ENCODE results near the gene STAC3.
A peak's percentile ranks its signal among the peaks of the same experiment; 100 is the strongest.

The STAC3 gene

DNA sequence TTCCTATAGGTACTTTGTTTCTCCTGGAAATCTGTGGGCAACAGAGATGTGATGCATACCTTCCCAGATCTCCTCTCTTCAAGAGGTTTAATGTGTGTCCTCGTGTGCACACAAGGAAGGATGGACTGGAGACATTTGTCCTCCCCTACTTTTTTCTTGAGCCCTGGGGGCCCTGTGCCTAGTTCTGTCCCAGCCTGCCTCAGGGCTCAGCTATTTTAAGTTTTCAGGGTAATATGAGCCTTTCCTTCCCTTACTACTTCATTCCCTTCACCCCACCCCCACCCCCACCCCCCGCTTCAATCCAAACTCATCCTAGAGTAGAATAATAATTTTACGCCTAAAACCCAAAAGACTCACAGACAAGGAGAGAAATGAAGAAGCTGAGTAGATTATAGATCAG, 446 bp downstream of the STAC3 start:
- CTCF ChIA-PET: interaction anchor here (0.7 to 3.3 kb wide), 8 partner anchors 11 to 202 kb away, joined by 3 to 19 read pairs (median 3); no protein-coding TSS in a partner anchor
- Histone ChIP-seq H3K4me1 (ENCODE audit: control insufficient read depth, insufficient read depth, low read length) (0 out of 2 replicates have a peak, but pooled peaks cover 4% of the 10 kb centered on the region), H3K36me3 (ENCODE audit: control insufficient read depth in 2 of 2, insufficient read depth in 1 of 2, low read length in 2 of 2) (peaks cover 0 to 14% of the 10 kb centered on the region in 2 experiments; a peak in 2 of 3 replicates), H3K9me3 (ENCODE audit: control insufficient read depth, insufficient read depth, low read depth, low read length) (no peaks in the 10 kb centered on the region), H3K4me3 (ENCODE audit: low read depth, low read length) (no peak overlapping the region), H3K27ac (ENCODE audit: extremely low read depth, low read depth, low read length) (no peak overlapping the region)
- POLR2A ChIA-PET: interaction anchor here (0.6 kb wide), 1 partner anchor 15 kb away, joined by 3 read pairs; no protein-coding TSS in a partner anchor
- TF ChIP-seq ZFP41 (tag by site-specific recombination; IDR thresholded peaks at IDR 0.05; ENCODE audit: borderline replicate concordance) (no peak), ZIC2 (tag by site-specific recombination; IDR thresholded peaks at IDR 0.05) (no peak), ZNF157 (tag by site-specific recombination; IDR thresholded peaks at IDR 0.05) (no peak), ZNF76 (tag by site-specific recombination; IDR thresholded peaks at IDR 0.05; ENCODE audit: borderline replicate concordance, low read depth) (no peak), GFI1B (tag by site-specific recombination; IDR thresholded peaks at IDR 0.05) (no peak), KLF8 (tag by site-specific recombination; IDR thresholded peaks at IDR 0.05) (no peak), SP7 (tag by site-specific recombination; IDR thresholded peaks at IDR 0.05) (no peak), ZNF302 (tag by site-specific recombination; IDR thresholded peaks at IDR 0.05; ENCODE audit: low read depth) (no peak), HOXC10 (CRISPR knock-in tag; IDR thresholded peaks at IDR 0.05) (no peak), ZNF214 (tag by site-specific recombination; IDR thresholded peaks at IDR 0.05; ENCODE audit: borderline replicate concordance) (no peak), ZSCAN30 (tag by site-specific recombination; IDR thresholded peaks at IDR 0.05) (no peak), ZNF677 (tag by site-specific recombination; IDR thresholded peaks at IDR 0.05) (no peak), SETDB1 (IDR thresholded peaks at IDR 0.05; ENCODE audit: insufficient read length, low read length) (no peak), ZNF610 (tag by site-specific recombination; IDR thresholded peaks at IDR 0.05; ENCODE audit: borderline replicate concordance) (no peak), ZNF585B (tag by site-specific recombination; IDR thresholded peaks at IDR 0.05) (no peak)
- TF ChIP-seq, protein P1, sequence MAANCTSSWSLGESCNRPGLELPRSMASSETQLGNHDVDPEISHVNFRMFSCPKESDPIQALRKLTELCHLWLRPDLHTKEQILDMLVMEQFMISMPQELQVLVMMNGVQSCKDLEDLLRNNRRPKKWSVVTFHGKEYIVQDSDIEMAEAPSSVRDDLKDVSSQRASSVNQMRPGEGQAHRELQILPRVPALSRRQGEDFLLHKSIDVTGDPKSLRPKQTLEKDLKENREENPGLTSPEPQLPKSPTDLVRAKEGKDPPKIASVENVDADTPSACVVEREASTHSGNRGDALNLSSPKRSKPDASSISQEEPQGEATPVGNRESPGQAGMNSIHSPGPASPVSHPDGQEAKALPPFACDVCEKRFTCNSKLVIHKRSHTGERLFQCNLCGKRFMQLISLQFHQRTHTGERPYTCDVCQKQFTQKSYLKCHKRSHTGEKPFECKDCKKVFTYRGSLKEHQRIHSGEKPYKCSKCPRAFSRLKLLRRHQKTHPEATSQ (tag by site-specific recombination; IDR thresholded peaks at IDR 0.05): no peak

DNA sequence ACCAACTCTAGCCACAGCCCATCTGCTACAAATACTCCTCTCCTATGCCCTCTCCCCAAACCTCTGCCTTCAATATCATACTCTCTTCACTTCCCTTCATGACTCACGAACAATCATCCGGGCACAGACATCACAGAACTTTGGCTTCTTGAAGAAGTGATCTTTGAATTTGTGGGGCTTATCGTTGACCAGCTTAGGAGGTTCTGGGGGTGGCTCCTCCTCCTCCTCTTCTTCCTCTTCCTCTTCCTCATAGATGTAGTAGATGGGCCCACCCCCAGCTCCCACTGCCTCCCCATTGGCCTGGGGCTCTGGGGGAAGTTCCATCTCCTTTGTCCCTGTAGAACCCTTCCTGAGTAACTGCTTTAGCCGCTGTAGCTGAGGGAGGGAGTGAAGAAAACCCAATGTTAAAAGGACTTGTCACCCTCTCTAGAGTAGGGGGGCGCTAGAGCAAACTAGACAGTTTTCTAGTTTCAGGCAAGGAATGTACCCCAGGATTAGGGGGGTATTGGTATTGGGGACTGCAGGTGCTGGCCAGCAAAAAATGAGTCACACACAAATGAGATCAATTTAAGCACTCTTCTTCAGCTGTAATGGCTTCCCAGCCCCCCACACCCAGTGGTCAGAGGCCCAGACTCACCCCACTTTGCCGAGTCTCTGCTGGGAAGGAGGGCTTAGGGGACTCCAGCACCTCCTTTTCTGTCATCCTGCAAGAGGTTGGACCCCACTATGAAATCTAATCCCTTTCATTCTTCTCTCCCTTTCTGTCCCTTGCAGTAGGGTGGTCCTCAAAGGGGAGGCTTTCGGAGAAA, 1.8 kb downstream of the STAC3 start:
- Histone ChIP-seq H3K36me3 (ENCODE audit: control insufficient read depth in 2 of 2, insufficient read depth in 1 of 2, low read length in 2 of 2) (peaks cover 0 to 3% of the 10 kb centered on the region in 2 experiments; a peak in 2 of 3 replicates), H3K9me3 (ENCODE audit: control insufficient read depth, insufficient read depth, low read depth, low read length) (no peaks in the 10 kb centered on the region), H3K4me3 (ENCODE audit: low read depth, low read length) (no peak overlapping the region), H3K27ac (ENCODE audit: extremely low read depth, low read depth, low read length) (no peak overlapping the region), H3K4me1 (ENCODE audit: control insufficient read depth, insufficient read depth, low read length) (0 out of 2 replicates have a peak, but pooled peaks cover 4% of the 10 kb centered on the region)
- TF ChIP-seq, protein P2, sequence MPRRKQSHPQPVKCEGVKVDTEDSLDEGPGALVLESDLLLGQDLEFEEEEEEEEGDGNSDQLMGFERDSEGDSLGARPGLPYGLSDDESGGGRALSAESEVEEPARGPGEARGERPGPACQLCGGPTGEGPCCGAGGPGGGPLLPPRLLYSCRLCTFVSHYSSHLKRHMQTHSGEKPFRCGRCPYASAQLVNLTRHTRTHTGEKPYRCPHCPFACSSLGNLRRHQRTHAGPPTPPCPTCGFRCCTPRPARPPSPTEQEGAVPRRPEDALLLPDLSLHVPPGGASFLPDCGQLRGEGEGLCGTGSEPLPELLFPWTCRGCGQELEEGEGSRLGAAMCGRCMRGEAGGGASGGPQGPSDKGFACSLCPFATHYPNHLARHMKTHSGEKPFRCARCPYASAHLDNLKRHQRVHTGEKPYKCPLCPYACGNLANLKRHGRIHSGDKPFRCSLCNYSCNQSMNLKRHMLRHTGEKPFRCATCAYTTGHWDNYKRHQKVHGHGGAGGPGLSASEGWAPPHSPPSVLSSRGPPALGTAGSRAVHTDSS (tag by site-specific recombination; IDR thresholded peaks at IDR 0.05): peak; percentile 83
- no peak for TF ChIP-seq MEIS1 (CRISPR knock-in tag; IDR thresholded peaks at IDR 0.05; ENCODE audit: borderline replicate concordance)
- TF ChIP-seq, protein P3, sequence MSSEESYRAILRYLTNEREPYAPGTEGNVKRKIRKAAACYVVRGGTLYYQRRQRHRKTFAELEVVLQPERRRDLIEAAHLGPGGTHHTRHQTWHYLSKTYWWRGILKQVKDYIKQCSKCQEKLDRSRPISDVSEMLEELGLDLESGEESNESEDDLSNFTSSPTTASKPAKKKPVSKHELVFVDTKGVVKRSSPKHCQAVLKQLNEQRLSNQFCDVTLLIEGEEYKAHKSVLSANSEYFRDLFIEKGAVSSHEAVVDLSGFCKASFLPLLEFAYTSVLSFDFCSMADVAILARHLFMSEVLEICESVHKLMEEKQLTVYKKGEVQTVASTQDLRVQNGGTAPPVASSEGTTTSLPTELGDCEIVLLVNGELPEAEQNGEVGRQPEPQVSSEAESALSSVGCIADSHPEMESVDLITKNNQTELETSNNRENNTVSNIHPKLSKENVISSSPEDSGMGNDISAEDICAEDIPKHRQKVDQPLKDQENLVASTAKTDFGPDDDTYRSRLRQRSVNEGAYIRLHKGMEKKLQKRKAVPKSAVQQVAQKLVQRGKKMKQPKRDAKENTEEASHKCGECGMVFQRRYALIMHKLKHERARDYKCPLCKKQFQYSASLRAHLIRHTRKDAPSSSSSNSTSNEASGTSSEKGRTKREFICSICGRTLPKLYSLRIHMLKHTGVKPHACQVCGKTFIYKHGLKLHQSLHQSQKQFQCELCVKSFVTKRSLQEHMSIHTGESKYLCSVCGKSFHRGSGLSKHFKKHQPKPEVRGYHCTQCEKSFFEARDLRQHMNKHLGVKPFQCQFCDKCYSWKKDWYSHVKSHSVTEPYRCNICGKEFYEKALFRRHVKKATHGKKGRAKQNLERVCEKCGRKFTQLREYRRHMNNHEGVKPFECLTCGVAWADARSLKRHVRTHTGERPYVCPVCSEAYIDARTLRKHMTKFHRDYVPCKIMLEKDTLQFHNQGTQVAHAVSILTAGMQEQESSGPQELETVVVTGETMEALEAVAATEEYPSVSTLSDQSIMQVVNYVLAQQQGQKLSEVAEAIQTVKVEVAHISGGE (tag by site-specific recombination; conservative IDR thresholded peaks at IDR 0.05; ENCODE audit: low read depth): no peak
- TF ChIP-seq ZNF571 (tag by site-specific recombination; IDR thresholded peaks at IDR 0.05): no peak
- TF ChIP-seq ZNF138 (tag by site-specific recombination; IDR thresholded peaks at IDR 0.05; ENCODE audit: borderline replicate concordance): no peak
- ChIA-PET POLR2A (interaction anchor here (0.6 kb wide), 1 partner anchor 242 kb away, joined by 8 read pairs; no protein-coding TSS in a partner anchor), CTCF (interaction anchor here (0.7 to 3.3 kb wide), 8 partner anchors 9 to 214 kb away, joined by 3 to 19 read pairs (median 5); no protein-coding TSS in a partner anchor)

All from HEK293 (cell line).